22Rv1 (cell line): ENCODE data around the gene PHACTR1.

Experiments
- ZFX ChIP-seq: fragments of 450-650 bp; IDR thresholded peaks from 2 replicates; pipeline ENCODE4 v1.6.1; 2017; ENCODE audit warnings: antibody characterized with exemption, borderline replicate concordance
- TF ChIP-seq, protein P1 (sequence below): fragments of 450-650 bp; IDR thresholded peaks from 2 replicates; pipeline ENCODE4 v1.5.1; 2017; ENCODE audit warnings: mild to moderate bottlenecking

- TF ChIP-seq, protein P1, sequence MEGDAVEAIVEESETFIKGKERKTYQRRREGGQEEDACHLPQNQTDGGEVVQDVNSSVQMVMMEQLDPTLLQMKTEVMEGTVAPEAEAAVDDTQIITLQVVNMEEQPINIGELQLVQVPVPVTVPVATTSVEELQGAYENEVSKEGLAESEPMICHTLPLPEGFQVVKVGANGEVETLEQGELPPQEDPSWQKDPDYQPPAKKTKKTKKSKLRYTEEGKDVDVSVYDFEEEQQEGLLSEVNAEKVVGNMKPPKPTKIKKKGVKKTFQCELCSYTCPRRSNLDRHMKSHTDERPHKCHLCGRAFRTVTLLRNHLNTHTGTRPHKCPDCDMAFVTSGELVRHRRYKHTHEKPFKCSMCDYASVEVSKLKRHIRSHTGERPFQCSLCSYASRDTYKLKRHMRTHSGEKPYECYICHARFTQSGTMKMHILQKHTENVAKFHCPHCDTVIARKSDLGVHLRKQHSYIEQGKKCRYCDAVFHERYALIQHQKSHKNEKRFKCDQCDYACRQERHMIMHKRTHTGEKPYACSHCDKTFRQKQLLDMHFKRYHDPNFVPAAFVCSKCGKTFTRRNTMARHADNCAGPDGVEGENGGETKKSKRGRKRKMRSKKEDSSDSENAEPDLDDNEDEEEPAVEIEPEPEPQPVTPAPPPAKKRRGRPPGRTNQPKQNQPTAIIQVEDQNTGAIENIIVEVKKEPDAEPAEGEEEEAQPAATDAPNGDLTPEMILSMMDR = no peak
- no peak for TF ChIP-seq ZFX
These were observed 569.6 kb downstream of the PHACTR1 start for GRCh38 chr6:13286181-13286580.
